Activated CD4-positive, alpha-beta memory T cell treated with anti-CD3 and anti-CD28 coated beads for 36 hours (primary cell): ENCODE data around the gene R3HDM4. TPM values are rescaled to one million over a fixed set of nuclear protein-coding genes. Genes with fewer than 3 reads are reported as not detected.
"Not testable (repeated sequence)": the region's sequence is repeated elsewhere in the genome, so short reads cannot be mapped to it uniquely, and the experiment has no call there.

ENCODE experiments used
- CTCF ChIA-PET: fragments of 350-600 bp; sonication (Branson Sonifier 250); formaldehyde crosslinking; loops from one replicate; lab custom pipeline; 2021; ENCODE audit warnings: antibody characterized with exemption, inconsistent platforms; lab: Charles Lee
- POLR2A ChIA-PET: fragments of 350-600 bp; sonication (Branson Sonifier 250); formaldehyde crosslinking; loops from one replicate; lab custom pipeline; 2021; ENCODE audit warnings: antibody characterized with exemption; lab: Charles Lee
- DNase-seq: peaks from one replicate; pipeline ENCODE4 v3.0.0-alpha.2; 2020
- H3K27ac Mint-ChIP-seq: one replicate; pipeline ENCODE4 v1.8.0; 2021; ENCODE audit warnings: mixed read lengths
- H3K27me3 Mint-ChIP-seq: one replicate; pipeline ENCODE4 v1.8.0; 2021; ENCODE audit warnings: mixed read lengths
- H3K36me3 Mint-ChIP-seq: one replicate; pipeline ENCODE4 v1.8.0; 2021; ENCODE audit warnings: mixed read lengths
- H3K4me1 Mint-ChIP-seq: one replicate; pipeline ENCODE4 v1.8.0; 2021; ENCODE audit warnings: low read depth, mixed read lengths
- H3K4me3 Mint-ChIP-seq: one replicate; pipeline ENCODE4 v1.8.0; 2021; ENCODE audit warnings: mild to moderate bottlenecking, mixed read lengths
- H3K9me3 Mint-ChIP-seq: one replicate; pipeline ENCODE4 v1.8.0; 2021; ENCODE audit warnings: mixed read lengths
- intact Hi-C: fragments of 100-400 bp; cut with micrococcal nuclease; formaldehyde crosslinking; loops from one replicate; pipeline ENCODE4 v1.15.1; 2023
- total RNA-seq, 2 experiments: library from RNA; stranded (reverse); gene quantifications; one replicate each; pipeline ENCODE4 v1.2.3, GENCODE V29; 2021

Gene R3HDM4
- total RNA-seq, 2 experiments from 2014 or later, result 80.4 to 81.4 TPM

DNA sequence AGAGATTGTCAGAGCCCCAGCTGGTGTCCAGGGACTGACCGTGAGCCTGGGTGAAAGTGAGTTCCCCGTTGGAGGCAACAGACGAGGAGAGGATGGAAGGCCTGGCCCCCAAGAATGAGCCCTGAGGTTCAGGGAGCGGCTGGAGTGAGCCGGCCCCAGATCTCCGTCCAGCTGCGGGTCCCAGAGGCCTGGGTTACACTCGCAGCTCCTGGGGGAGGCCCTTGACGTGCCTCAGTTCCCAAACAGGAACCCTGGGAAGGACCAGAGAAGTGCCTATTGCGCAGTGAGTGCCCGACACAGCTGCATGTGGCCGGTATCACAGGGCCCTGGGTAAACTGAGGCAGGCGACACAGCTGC, 62.1 kb downstream of the R3HDM4 start:
- Mint-ChIP-seq H3K36me3 (no peaks in the 10 kb centered on the region), H3K27me3 (peaks cover 27% of the 10 kb centered on the region), H3K4me3 (no peak overlapping the region), H3K27ac (no peak overlapping the region), H3K9me3 (no peaks in the 10 kb centered on the region), H3K4me1 (no peaks in the 10 kb centered on the region)
- intact Hi-C loops, result no loop called here
- POLR2A ChIA-PET, result no interaction called here
- CTCF ChIA-PET, result interaction anchor here (0.9 kb wide), 1 partner anchor 150 kb away, joined by 3 read pairs; the partner anchor contains the start of gene GRIN3B
- DNase-seq, result no peak

DNA sequence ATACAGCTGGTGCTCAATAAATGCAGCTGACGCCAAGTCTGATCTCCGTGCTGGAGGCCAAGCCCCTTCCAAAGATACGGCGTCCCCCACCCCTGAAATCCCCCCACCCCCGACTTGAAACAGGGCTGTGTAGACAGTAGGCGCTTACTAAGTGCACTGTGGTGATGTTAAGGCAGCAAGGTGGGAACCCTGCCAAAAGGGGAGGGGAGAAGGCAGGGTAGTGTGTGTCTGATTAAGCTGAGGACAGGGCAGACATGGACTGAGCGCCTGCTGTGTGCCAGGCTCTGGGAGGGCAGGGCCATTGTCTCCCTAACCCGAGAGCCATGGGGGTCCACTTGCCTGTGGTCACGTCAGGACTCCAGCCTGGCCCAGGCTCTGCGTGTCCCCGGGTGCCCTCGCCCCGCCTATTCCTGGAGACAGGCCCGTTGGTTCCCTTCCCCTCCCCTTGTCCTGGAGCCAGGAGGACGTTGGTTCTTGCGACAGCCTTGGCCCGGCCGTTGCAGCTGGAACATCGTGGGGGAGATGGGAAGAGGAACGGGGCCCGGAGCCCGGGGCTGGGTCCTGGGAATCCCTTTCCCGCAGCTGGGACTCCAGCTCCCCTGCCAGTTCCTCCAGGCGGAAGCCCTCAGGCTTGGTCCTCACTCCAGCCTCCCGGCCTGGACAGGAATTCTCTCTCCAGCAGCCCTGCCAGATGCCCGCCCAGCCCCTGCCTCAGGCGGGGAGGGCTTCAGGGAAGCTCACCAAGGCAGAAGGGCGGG, 62.6 kb downstream of the R3HDM4 start:
- POLR2A ChIA-PET, result no interaction called here
- no peaks in the 10 kb centered on the region for H3K36me3 Mint-ChIP-seq

DNA sequence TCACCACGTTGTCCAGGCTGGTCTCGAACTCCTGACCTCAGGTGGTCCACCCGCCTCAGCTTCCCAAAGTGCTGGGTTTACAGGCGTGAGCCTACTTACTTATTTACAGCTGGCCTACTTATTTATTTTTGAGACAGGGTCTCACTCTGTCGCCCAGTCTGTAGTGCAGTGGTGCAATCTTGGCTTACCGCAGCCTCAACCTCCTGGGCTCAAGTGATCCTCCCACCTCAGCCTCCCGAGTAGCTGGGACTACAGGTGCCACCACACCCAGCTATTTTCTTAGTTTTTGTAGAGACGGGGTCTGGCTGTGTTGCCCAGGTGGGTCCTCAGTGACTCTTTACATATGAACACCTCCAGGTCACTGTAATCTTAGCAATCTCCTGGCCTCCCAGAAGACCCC, 63.8 kb downstream of the R3HDM4 start:
- H3K36me3 Mint-ChIP-seq, H3K27ac Mint-ChIP-seq, POLR2A ChIA-PET, H3K4me3 Mint-ChIP-seq, H3K9me3 Mint-ChIP-seq, DNase-seq, intact Hi-C loops, H3K4me1 Mint-ChIP-seq, CTCF ChIA-PET: not testable (repeated sequence)
- H3K27me3 Mint-ChIP-seq, result peaks cover 39% of the 10 kb centered on the region

More for the DNA sequence above, 62.6 kb downstream of the R3HDM4 start:
- Mint-ChIP-seq H3K4me3 (no peak overlapping the region), H3K27ac (no peak overlapping the region), H3K4me1 (no peaks in the 10 kb centered on the region), H3K9me3 (no peaks in the 10 kb centered on the region), H3K27me3 (peaks cover 31% of the 10 kb centered on the region)
- CTCF ChIA-PET, result interaction anchor here (0.9 kb wide), 1 partner anchor 150 kb away, joined by 3 read pairs; the partner anchor contains the start of gene GRIN3B
- no peak for DNase-seq
- intact Hi-C loops, result no loop called here

DNA sequence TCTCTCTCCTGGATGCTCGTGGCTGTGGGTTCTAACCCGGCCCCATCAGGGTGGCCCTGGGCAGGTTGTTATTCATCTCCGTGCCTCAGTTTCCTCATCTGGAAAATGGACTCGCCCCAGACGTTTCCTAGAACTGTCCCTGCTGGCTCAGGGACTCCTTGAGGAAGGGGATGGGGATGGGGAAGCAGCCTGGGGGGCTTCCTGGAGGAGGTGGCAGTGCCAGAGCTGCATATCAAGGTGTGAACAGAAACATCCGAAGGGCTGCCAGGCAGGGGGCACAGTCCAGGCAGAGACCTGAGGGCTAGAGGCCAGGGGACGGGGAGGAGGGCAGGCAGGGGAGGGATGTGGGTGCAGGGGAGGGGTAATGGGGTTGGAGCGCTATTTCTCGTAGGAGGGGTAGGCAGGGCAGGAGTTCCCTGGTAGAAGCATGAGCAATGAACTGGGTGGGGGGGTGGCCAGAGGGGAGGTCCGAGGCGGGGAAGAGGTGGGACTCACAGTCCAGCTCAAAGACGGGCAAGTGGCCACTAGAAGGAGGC, 64.6 kb downstream of the R3HDM4 start:
- no peak for DNase-seq
- intact Hi-C loops, result no loop called here

More for the DNA sequence above, 64.6 kb downstream of the R3HDM4 start:
- no peaks in the 10 kb centered on the region for H3K9me3 Mint-ChIP-seq
- ChIA-PET POLR2A (no interaction called here), CTCF (interaction anchor here (0.7 kb wide), 1 partner anchor 79 kb away, joined by 3 read pairs; no protein-coding TSS in a partner anchor)
- H3K36me3 Mint-ChIP-seq, result no peaks in the 10 kb centered on the region
- H3K27ac Mint-ChIP-seq, result no peak overlapping the region
- H3K4me3 Mint-ChIP-seq, result no peak overlapping the region
- H3K27me3 Mint-ChIP-seq, result peaks cover 40% of the 10 kb centered on the region
- H3K4me1 Mint-ChIP-seq, result peaks cover 3% of the 10 kb centered on the region

Other genes with a start within 250 kb of the R3HDM4 start
- gene FSTL3, start 236.8 kb downstream of the R3HDM4 start, total RNA-seq, result 1 to 10 TPM; 5.7 to 6.0 TPM
- gene PRSS57, start 217.8 kb downstream of the R3HDM4 start, total RNA-seq, result not detected
- gene PALM, start 204.3 kb downstream of the R3HDM4 start, total RNA-seq, result under 1 TPM in 1 of 2 experiments, not detected in 1; 0.17 TPM
- not detected for gene MISP, start 162.1 kb downstream of the R3HDM4 start, total RNA-seq
- 100 to 1,000 TPM; 464 to 465 TPM for gene PTBP1, start 115.8 kb downstream of the R3HDM4 start, total RNA-seq
- not detected for gene PLPPR3, start 91.3 kb downstream of the R3HDM4 start, total RNA-seq
- not detected for gene AZU1, start 85.4 kb downstream of the R3HDM4 start, total RNA-seq
- not detected for gene PRTN3, start 72.2 kb downstream of the R3HDM4 start, total RNA-seq
- not detected for gene ELANE, start 60.9 kb downstream of the R3HDM4 start, total RNA-seq
- gene CFD, start 53.6 kb downstream of the R3HDM4 start, total RNA-seq, result under 1 TPM; 0.40 to 0.63 TPM
- gene MED16, start 20.0 kb downstream of the R3HDM4 start, total RNA-seq, result 10 to 100 TPM; 58.9 to 62.7 TPM
- gene RNU6-9, start 19.7 kb downstream of the R3HDM4 start, total RNA-seq, result not detected
- gene KISS1R, start 4.1 kb upstream of the R3HDM4 start, total RNA-seq, result 10 to 100 TPM in 1 of 2 experiments, 1 to 10 TPM in 1; 9.9 to 10.6 TPM
- 10 to 100 TPM; 28.5 to 30.6 TPM for gene ARID3A, start 12.8 kb upstream of the R3HDM4 start, total RNA-seq
- gene WDR18, start 71.1 kb upstream of the R3HDM4 start, total RNA-seq, result 10 to 100 TPM; 73.3 to 75.8 TPM
- not detected for gene GRIN3B, start 87.2 kb upstream of the R3HDM4 start, total RNA-seq
- 100 to 1,000 TPM; 107 to 109 TPM for gene TMEM259, start 107.9 kb upstream of the R3HDM4 start, total RNA-seq
- gene RNU6-2, start 108.3 kb upstream of the R3HDM4 start, total RNA-seq, result not detected
- 100 to 1,000 TPM; 123 to 130 TPM for gene CNN2, start 113.4 kb upstream of the R3HDM4 start, total RNA-seq
- gene ABCA7, start 126.9 kb upstream of the R3HDM4 start, total RNA-seq, result 10 to 100 TPM; 28.3 to 29.3 TPM
- 100 to 1,000 TPM; 136 to 142 TPM for gene ARHGAP45, start 153.9 kb upstream of the R3HDM4 start, total RNA-seq
- gene POLR2E, start 182.2 kb upstream of the R3HDM4 start, total RNA-seq, result 100 to 1,000 TPM; 204 to 207 TPM
- 100 to 1,000 TPM; 274 to 275 TPM for gene GPX4, start 190.8 kb upstream of the R3HDM4 start, total RNA-seq